Measurements from ENCODE around the gene ZNF138. TPM values are rescaled to one million over a fixed set of nuclear protein-coding genes. Genes with fewer than 3 reads are reported as not detected.
"Not testable (repeated sequence)": the region's sequence is repeated elsewhere in the genome, so short reads cannot be mapped to it uniquely, and the experiment has no call there.

The ZNF138 gene
- polyA plus RNA-seq, 10 donors = 7.7 to 16.3 (median 13.2) TPM

DNA sequence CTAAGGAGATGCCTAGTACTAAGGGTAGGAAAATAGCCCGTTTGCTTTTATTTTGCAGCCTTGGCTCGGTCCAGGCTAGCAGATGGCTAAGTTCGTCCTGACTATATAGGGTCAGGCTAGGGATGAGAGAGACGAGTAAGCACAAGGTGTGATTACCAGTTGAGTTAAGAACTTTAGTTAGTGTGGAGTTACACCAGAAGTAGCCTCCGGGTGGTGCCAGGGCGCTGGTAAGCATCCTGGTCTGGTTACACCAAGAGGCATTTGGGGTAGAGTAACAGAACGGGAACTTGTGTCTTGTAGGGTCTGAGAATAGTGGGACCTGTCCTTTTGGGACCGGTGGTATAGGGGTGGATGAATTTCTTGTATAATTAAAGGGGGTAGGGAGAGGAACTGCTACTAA lies 41.6 kb downstream of the ZNF138 start:
- not testable (repeated sequence) for DNase-seq

DNA sequence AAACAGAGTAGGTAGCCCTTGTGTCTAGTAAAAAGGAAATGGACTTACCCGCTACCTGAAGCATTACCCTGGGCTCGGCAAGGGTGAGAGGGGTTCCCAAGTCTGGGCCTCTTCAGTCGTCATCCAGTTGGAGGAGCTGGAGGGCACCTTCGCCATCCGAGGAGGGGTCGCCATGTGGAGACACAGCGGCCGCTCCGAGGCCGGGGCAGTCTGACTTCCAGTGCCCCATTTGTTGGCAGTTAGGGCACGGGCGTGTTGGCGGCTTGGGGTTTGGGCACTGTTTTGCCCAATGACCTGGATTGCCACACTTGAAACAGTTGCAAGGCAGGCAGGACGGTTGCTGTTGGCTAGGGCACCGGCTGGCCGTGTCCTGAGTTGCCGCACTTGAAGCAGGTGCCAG lies 43.8 kb downstream of the ZNF138 start:
- not testable (repeated sequence) for DNase-seq

DNA sequence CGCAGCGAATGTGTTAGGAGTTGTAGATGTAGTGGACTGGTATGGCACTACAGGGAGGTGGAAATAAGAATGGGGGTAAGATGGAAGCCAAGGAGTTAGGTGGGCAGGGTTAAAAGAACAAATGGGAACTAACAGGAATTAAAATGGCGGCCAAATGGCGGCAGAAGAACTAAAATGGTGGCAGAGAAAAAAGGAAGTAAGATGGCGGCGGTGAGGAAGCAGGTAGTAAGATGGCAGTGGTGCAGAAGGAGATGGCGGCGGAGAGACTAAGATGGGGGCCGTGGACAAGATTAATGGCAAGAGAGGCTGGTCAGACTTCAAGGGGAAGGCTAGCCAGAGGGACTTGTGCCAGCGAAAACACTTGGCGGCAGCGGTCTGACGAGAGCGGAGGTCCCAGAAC lies 44.5 kb downstream of the ZNF138 start:
- no peak for DNase-seq

DNA sequence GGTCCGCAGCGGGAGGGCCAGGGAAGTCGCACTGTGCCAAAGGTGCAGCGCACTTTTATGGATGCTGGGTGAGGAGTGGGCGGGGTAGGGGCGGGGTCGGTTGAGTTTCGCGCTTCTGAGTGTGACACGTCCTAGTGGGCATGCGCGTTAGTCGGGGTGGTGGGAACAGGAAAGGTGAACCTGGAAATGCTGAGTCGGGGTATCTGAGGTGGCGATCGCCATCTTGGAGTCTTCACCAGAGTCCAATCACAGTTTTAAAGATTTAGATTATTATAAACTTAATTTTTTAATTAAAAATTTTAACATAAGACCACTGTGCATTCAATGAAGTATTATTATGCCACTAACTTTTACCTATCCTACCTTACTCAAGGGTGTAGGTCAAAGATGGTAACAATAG lies 45.7 kb downstream of the ZNF138 start:
- no peak for DNase-seq

DNA sequence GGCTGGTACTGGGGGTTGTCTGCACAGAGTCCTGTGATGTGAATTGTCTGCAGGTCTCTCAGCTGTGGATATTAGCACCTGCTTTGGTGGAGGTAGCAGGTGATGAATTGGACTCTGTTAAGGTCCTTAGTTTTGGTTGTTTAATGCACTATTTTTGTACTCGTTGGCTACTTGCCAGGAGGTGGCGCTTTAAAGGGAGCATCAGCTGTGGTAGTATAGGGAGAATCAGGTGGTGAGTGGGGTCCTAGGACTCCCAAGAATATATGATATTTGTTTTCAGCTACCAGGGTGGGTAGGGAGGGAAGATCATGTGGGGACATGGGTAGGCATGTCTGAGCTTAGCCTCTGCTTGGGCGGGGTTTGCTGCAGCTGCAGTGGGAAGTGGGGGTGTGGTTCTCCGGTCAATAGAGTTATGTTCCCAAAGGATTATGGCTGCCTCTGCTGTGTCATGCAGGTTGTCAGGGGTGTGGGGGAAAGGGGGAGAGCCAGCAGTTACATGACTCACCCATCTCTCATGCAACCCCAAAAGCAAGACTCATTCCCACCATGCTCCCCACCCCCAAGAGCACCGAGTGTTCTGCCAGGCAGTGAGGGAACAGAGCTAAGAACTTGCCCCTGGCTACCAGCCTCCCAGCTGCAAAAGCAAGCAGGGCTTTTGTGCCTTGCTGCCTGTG lies 55.2 kb downstream of the ZNF138 start:
- peak in 1 of 3 donors; percentile 1 for DNase-seq

DNA sequence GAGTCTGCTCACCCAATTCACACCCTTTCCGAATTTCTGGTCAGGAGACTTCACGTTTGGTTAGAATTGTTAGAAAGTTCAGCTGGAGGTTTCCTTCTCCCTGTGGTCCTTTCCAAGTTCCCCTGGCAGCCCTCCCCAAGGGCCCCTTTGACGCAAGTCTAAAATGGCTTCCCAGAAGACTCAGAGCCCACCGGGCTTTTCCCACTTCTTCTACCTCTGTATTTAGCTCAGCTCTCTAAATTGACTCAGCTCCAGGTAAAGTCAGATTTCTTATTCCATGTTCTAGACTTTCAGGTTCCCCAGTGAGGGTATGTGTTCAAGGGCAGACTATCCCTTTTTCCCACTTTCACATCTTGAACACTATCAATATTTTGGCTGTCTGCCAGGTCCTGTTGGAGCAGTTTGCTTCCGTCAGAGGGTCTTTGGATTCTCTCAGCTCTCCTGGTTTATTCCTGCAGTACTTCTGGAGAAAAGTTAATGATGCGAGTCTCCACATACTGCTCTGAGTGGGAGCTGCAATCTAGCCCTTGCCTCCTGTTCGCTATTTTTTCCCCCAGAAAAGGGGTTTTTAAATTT lies 55.8 kb downstream of the ZNF138 start:
- no peak for DNase-seq

DNA sequence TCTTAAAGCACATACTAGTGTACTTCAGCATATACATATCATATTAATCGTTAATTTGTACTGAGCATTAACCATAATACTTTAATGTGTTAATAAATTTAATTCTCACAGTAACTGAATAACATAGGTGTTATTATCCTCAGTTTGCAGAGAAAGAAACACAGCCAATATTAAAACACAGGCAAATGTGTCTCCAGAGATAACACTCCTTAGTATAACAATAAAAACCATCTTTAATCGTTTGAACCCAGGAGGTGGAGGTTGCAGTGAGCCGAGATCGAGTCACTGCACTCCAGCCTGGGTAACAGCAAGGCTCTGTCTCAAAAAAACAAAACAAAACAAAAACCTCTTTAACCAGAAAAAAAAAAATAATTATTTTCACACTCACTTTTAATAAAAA lies 59.5 kb downstream of the ZNF138 start:
- no peak for DNase-seq

DNA sequence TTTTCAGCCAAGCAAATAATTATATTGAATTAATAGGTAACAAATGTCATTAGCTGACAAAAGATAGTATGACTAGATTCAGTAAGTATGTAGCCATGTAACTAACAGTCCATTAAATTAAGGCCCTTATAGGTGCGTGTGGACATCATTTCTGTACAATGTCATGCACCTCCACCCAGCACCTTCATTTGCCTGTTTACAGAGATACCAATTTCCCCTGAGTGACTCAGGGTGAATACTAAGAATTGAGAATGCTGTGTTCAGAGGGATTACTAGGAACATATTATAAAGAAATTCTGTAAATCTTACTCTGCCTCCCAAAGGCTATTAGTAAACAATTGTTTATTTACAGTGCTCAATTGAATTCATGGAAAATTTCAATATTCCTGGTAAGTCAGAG lies 60.7 kb downstream of the ZNF138 start:
- DNase-seq = no peak

DNA sequence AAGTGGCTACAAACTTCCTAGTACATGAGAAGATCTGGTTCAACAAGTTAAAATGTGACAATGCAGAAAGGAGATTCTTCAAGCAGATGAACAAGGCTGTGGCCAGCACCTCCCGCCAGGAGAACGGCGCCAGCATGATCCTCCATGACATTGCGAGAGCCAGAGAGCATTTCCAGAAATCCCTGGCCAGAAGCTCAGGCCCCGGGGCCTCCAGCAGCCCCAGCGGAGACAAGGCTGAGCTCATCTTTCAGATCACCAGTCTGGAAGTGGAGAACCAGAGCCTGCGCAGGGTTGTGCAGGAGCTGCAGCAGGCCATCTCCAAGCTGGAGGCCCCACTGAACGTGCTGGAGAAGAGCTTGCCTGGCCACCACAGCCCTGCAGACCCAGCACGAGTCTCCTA lies 68.8 kb downstream of the ZNF138 start:
- no peak for DNase-seq

DNA sequence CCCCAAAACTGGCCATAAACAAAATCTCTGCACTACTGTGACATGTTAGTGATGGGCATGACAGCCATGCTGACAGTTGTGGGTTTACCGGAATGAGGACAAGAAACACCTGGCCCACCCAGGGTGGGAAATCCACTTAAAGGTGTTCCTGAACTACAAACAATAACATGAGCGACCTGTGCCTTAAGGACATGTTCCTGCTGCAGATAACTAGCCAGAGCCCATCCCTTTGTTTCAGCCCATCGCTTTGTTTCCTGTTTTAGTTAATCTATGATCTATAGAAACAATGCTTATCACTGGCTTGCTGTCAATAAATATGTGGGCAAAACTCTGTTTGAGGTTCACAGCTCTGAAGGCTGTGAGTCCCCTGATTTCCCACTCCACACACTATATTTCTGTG lies 69.3 kb downstream of the ZNF138 start:
- not testable (repeated sequence) for DNase-seq

DNA sequence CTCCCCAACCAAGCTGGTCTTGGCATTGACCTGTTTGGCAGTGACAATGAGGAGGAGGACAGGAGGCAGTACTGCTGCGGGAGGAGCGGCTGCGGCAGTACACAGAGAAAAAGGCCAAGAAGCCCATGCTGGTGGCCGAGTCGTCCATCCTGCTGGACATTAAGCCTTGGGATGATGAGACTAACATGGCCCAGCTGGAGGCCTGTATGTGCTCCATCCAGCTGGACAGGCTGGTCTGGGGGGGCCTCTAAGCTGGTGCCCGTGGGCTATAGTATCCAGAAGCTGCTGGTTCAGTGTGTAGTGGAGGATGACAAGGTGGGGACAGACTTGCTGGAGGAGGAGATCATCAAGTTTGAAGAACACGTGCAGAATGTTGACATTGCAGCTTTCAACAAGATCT lies 69.7 kb downstream of the ZNF138 start:
- DNase-seq = no peak

DNA sequence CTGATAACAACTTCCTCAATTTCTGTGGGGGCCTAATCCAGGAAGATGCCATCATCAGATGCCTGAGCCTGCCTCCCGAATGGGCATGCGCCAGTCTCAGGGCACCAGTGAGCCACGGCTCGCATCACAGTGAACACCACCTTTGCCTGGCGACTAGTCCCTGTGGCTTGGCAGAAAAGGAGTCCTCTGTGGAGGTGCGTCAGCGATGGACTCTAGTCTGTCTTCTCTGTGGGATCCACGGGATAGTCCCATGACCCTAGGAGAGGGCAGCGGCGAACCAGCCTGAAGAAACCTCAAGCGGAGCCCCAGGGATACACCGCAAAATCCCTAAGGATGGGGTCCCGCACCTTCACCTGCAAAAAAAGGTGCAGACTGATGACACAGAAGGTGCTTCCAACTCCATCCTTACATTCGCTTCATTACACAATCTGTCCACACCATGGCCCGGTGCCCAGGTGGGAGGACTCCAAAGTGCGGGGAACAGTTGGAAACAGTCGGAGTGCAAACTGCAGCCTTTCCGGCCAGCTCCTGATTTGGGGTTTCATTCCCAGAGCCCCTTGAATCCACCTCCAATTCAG lies 73.7 kb downstream of the ZNF138 start:
- DNase-seq = no peak

DNA sequence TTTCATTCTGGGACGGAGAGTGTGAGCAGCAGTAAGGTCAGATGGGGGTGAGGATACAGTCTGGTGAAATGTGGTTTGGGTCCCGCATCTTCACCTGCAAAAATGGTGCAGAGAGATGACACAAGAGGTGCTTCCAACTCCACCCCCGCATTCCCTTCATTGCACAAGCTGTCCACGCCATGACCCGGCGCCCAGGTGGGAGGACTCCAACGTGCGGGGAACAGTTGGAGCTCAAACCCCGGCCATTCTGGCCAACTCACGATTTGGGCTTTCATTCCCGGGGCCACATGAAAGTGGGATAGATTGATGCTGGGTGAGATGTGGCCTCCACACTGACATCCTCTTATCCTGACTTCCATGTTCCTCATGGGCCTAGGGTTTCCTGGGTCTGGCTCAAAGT lies 74.3 kb downstream of the ZNF138 start:
- no peak for DNase-seq

DNA sequence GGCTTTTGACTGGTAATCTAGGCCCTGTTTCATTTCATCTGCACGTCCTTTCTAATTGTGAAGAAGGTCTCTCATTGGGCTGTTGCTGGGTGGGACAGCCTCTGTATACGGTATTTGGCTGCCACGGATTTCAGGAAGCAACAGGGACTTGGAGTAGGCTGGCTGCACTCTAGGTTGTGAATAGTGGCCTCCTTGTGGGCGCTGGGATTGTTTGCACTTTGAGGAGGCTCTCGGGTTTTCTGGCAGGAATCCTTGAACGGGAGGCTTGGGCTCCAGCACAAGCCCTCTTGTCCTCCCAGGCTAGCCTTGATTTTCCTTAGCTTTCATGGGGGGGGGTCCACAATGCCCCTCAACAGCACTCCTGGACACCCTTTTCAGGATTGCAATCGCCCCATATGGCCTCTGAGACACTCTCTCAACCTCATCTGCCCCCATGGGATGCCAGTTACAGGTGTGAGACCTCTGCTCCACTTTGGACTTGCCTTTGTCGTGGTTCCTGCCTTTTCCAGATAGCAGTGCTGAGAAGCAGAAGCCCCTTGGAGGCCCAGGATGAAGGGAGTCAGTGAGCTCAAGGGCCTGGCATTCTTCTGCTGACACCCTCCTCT lies 75.0 kb downstream of the ZNF138 start:
- no peak for DNase-seq

DNA sequence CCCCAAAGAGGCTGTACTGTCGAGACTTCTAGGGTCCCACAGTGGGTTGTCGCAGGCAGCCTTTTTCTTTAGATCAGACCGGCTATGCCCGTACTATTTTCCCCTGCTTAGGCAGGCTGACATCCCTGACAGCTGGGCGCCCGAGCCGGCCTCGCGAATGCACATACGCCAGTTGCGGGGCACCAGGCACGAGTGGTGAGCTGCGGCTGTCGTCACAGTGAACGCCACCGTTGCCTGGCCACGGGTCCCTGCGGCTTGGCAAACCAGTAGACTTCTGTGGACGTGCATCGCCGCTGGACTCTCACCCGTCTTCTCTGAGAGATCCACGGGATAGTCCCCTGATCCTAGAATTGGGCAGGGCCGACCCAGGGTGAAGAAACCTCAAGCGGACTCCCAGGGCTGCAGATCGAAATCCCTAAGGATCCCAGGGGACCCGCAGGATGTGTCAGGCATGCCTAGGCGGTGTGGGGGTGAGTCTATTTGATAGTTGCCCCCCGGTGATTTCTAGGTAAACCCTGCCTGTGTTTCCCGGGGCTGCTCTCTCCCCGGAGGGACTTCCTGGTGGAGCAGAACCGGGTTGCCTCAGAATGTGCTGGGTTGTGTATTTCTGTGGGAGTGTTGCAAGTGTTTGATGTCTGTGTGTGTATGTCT lies 75.8 kb downstream of the ZNF138 start:
- DNase-seq = no peak

DNA sequence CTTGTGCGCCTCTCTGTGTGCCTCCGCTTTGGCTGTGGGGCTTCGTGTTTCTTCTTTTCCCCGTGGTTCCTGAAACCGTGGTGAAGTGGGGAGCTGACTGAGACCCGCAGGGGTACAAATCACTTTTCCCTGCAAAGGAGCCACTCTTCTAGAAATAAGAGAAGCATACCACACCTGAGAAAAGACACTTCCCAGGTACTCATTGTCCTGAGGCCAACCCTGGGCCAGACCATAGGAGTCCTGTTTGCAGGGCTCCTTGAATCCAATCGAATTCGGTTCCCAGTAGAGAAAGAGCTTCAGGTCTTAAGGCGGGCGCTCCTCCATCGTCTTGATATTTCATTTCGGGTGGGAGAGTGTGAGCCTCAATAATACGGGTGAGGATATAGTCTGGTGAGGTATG lies 76.4 kb downstream of the ZNF138 start:
- no peak for DNase-seq

DNA sequence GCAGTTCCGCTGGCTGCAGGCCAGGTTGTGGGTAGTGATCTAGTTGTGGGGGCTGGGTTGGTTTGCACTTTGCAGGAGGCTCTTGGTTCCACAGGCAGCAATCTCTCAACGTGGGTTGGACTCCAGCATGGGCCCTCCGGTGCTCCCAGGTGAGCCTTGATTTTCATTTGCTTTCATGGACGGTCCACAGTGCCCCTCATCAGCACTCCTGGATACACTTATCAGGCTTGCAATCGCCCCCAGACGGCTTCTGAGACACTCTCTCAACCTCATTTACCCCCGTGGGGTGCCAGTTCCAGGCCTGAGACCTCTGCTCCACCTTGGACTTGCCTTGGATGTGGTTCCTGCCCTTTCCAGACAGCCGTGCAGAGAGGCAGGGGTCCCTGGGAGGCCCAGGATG lies 77.5 kb downstream of the ZNF138 start:
- no peak for DNase-seq

DNA sequence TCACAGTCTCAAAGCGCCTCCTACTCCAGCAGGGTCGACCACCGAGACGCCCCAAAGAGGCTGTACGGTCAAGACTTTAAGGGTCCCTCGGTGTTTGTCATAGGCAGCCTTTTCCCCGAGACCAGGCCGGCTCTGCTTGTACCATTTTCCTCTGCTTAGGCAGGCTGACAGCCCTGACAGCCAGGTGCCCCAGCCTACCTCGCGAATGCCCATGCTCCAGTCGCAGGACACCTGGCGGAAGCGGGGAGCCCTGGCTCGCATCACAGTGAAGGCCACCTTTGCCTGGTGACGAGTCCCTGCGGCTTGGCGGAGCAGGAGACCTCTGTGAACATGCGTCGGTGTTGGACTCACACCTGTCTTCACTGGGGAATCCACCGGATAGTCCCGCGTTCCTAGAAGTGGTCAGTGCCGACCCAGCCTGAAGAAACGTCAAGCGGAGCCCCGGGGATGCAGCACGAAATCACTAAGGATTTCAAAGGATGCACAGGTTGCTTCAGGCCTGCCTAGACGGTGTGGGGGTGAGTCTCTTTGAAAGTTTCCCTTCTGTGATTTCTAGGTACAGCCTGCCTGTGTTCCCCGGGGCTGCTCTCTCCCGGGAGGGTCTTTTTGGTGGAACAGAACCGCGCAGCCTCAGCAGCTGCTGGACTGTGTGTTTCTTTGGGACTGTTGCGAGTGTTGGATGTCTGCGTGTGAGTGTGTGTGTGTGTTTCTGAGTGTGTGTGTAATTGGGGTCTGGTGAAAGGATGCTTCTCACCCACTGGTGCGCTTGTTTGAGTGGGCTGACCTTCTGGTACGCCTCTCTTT lies 78.3 kb downstream of the ZNF138 start:
- no peak for DNase-seq

DNA sequence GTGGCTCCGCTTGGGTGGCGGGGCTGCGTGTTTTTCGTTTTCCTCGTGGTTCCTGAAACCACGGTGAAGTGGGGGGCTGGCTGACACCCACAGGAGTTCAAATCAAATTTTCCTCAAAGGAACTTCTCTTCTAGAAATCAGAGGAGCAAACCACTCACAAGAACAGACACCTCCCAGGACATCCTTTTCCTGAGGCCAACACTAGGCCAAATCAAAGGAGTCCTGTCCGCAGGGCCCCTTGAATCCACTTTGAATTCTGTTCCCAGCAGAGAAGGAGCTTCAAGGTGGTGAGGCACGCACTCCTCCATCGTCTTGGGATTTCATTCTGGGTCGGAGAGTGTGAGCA lies 78.9 kb downstream of the ZNF138 start:
- DNase-seq = no peak

DNA sequence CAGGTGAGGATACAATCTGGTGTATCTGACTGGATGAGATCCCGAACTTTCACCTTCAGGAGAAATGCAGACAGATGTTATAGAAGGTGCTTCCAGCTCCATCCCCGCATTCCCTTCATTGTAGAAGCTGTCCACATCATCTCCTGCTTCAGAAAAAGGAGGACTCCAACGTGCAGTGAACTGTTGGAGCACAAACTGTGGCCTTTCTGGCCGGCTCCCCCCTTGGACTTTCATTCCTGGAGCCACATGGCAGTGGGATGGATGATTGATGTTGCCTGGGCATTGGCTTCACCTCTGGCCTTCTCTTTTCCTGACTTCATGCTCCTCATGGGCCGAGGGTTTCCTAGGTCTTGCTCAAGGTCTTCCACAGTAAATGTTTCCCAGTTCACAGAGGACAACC lies 79.3 kb downstream of the ZNF138 start:
- no peak for DNase-seq

DNA sequence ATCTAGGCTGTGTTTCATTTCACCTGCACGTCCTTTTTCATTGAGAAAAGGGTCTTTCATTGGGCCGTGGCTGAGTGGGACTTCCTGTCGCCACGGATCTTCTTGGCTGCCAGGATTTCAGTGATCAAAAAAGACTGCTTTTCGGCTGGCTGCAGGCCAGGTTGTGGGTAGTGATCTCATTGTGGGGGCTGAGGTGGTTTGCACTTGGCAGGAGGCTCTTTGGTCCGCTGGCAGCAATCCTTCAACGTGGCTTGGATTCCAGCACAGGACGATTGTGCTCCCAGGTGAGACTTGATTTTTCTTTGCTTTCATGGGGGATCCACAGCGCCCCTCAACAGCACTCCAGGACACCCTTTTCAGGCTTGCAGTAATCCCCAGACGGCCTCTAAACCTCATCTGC lies 79.9 kb downstream of the ZNF138 start:
- DNase-seq = no peak

Data from muscle of back (tissue), 11 donors.